GM10266 (cell line): ENCODE data around the gene BCAP29.
"Not testable (repeated sequence)": the region's sequence is repeated elsewhere in the genome, so short reads cannot be mapped to it uniquely, and the experiment has no call there.

ENCODE experiments used
- DNase-seq: peaks from one replicate; pipeline ENCODE4 v3.0.0; 2012; ENCODE audit errors: extremely low spot score
- TF ChIP-seq, protein P1 (sequence below): IDR thresholded peaks from 2 replicates; pipeline ENCODE4 v1.5.1; 2012; ENCODE audit warnings: mild to moderate bottlenecking, low read depth; ENCODE audit not compliant: control insufficient read depth, insufficient read depth; ENCODE audit errors: missing control alignments

BCAP29 gene

DNA sequence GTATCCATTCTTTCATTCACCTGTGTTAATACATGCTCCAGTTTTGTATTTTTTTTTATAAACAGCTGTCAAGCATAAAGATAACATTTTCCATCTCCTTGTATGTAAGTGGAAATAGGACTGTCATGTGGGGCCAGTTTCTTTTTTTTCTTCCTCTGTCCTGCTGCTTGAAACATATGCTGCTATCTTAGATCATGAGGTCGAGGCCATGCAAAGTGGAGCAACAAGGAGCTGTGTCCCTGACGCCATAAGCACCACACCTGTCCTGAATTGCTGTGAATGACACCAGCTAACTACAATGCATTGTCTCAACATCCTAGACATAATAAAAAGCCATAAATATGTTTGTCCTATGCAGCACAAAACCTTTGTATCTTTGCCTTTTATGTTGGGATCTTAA lies 42.8 kb downstream of the BCAP29 start:
- DNase-seq = no peak
- TF ChIP-seq, protein P1, sequence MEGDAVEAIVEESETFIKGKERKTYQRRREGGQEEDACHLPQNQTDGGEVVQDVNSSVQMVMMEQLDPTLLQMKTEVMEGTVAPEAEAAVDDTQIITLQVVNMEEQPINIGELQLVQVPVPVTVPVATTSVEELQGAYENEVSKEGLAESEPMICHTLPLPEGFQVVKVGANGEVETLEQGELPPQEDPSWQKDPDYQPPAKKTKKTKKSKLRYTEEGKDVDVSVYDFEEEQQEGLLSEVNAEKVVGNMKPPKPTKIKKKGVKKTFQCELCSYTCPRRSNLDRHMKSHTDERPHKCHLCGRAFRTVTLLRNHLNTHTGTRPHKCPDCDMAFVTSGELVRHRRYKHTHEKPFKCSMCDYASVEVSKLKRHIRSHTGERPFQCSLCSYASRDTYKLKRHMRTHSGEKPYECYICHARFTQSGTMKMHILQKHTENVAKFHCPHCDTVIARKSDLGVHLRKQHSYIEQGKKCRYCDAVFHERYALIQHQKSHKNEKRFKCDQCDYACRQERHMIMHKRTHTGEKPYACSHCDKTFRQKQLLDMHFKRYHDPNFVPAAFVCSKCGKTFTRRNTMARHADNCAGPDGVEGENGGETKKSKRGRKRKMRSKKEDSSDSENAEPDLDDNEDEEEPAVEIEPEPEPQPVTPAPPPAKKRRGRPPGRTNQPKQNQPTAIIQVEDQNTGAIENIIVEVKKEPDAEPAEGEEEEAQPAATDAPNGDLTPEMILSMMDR = no peak

DNA sequence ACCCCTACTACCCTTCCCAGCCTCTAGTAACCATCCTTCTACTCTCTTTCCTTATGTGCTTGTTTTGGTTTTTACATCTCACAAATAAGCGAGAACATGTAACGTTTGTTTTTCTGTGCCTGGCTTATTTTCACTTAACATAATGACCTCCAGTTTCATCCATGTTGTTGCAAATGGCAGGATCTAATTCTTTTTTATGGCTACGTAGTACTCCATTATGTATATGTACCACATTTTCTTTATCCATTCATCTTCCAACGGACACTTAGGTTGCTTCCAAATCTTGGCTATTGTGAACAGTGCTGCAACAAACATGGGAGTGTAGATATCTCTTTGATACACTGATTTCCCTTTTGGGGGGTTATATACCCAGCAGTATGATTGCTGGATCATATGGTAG lies 47.0 kb downstream of the BCAP29 start:
- no peak for DNase-seq
- TF ChIP-seq, protein P1 = no peak

DNA sequence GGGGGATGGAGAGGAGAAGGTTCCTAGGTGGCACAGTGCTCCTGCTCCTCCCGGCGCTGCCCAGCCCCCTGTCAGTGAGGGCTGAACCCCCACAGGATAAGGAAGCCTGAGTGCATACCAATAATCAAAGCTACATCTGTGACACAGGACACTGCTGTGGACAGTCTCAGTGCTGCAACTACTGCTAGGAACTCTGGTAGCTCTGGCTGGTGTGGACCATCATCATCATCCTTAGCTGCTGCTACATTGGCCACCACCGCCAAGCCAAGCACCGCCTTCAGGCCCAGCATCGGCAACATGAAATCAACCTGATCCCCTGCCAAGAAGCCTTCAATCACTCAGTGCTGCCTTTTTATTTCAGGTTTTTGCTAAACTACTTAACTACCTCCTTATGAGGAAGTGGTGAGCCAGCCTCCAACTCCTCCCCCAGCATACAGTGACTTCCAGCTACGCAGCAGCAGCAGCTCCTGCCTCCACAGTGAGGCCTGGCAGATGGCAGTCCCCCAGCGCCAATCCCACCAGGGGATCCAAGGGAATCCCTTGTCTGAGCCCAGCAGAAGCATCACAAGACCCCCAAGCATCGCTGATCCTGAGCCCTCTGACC lies 48.5 kb downstream of the BCAP29 start:
- TF ChIP-seq, protein P1 = no peak
- DNase-seq = no peak

DNA sequence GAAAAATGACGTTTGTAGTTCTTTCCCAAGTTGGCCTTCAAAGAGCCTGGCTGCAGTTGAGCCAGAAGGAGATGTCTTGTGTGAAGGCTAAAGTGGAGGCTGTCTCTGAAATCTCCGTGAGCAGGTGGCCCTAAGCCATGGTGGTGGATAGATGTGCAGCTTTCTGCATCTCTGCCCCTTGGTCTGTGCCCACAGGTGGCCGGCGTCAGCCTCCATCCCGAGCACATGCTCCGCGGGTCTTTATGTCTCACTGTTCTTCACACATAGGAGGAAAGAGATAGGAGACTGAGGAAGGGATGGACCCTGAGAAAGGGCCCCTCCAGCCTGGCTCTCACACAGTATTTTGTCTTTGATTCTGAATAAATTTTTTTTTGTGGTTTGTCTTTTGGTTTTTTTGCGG lies 50.3 kb downstream of the BCAP29 start:
- TF ChIP-seq, protein P1 = no peak
- DNase-seq = no peak

DNA sequence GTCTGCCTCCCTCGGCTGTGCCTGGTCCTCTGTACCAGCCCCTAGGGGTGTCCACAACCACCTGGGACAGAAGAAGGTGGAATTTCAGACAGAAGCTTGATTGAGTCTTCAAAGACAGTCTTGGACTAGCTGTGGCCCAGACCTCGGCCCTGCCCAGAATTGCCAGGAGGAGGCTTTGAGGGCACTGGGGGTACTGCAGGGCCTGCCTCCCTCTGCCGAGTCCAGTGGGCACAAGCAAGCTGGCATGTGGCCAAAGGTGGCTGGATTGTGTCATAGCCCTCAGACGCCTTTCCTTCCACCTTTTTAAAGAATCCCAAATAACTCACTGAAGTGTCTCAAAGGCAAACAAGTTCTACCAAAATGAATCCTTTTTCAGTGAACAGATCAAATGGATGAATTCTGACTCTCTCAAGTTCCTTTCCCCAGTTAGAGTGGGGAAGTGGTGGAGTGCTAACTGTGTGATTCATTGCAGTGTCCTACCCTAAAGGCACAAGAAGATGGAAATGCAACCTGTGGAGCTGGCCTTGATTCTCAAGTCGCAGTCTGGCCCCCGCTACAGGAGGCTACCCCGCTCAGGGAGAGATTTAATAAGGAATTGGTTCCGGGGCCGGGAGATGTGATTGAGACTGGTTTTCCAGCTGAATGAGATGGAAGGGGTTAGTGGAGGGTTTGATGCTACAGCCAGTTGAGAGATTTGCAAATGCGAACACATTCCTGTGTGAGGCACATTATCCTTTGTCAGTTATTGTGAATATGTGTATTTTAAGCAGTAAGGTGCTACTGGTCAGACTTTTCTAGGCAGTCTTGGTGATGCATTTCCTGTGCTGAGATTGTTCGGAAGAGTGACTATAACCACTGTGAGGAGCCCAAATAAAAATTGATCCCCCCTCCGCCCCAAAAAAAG lies 51.8 kb downstream of the BCAP29 start:
- TF ChIP-seq, protein P1 = no peak
- no peak for DNase-seq

DNA sequence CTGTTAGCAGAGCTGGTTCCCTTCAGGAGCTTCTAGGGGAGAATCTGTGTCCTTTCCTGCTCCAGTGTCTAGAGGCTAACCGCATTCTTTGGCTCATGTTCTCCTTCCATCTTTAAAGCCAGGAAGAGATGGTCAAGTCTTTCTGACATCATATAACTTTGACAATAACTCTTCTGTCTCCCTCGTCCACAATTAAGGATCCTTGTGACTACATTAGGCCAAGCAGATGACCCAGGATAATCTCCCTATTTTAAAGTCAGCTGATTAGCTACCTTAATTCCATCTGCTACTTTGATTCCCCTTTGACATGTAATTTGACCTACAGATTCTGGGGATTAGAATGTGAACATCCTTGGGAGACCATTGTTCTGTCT lies 52.4 kb downstream of the BCAP29 start:
- TF ChIP-seq, protein P1 = no peak
- no peak for DNase-seq

DNA sequence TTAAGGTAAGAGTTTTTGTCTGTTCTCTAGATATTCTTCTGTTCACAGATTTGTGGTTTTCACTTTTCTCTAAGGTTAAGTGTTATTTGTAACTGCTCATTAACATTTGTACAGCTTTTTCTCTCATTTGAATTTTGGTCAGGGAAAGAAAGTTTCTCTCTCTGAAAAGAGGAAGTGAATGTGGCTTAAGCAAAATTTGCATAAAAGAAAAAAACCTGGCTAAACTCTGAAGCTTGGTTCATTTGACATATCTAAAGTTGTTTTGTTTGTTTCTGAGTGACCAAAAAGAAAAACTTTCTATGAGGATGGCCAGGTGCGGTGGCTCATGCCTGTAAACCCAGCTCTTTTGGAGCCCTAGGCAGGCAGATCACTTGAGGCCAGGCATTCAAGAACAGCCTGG lies 58.5 kb downstream of the BCAP29 start:
- TF ChIP-seq, protein P1 = no peak
- peak; percentile 54 for DNase-seq

DNA sequence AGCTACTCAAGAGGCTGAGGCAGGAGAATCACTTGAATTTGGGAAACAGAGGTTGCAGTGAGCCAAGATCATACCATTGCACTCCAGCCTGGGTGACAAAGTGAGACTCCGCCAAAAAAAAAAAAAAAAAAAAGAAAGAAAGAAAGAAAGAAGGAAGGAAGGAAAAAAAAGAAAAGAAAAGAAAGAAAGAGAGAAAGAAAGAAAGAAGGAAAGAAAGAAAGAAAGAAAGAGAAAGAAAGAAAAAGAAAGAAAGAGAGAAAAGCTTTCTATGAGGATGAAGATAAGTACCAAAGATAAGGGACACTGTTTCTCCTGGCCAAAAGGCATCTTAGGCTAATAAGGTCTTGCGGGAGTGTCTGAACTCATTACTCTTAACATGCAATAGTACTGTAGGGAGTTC lies 59.0 kb downstream of the BCAP29 start:
- DNase-seq = not testable (repeated sequence)
